Neural cell (in vitro differentiated cells): Measurements from ENCODE around the gene CR1. TPM values are rescaled to one million over a fixed set of nuclear protein-coding genes. Genes with fewer than 3 reads are reported as not detected.
A peak's percentile ranks its signal among the peaks of the same experiment; 100 is the strongest.

Experiments
- H2AFZ ChIP-seq: fragments of 200-600, 300-800 bp; sonication (generic), shearing (Covaris generic); 2 replicates; pipeline ENCODE4 v1.6.0; 2014; ENCODE audit warnings: low read depth, mild to moderate bottlenecking, antibody characterized with exemption, low read length, moderate library complexity
- H3F3A ChIP-seq: fragments of 200-600 bp; shearing (Covaris generic); 2 replicates; pipeline ENCODE4 v1.6.1; 2016; ENCODE audit warnings: mild to moderate bottlenecking, moderate library complexity, mixed read lengths, antibody characterized with exemption, low read length; ENCODE audit not compliant: insufficient read depth, poor library complexity, severe bottlenecking
- H3K27ac ChIP-seq: fragments of 200-600, 300-800 bp; sonication (generic), shearing (Covaris generic); 2 replicates; pipeline ENCODE4 v1.5.1; 2014; ENCODE audit warnings: mild to moderate bottlenecking, low read length, moderate library complexity
- H3K27me3 ChIP-seq: fragments of 300-800, 200-600 bp; sonication (generic), shearing (Covaris generic); 2 replicates; pipeline ENCODE4 v1.6.0; 2014; ENCODE audit warnings: mild to moderate bottlenecking, low read depth, low read length, moderate library complexity; ENCODE audit not compliant: insufficient read depth
- H3K36me3 ChIP-seq: fragments of 300-800, 200-600 bp; sonication (generic), shearing (Covaris generic); 2 replicates; pipeline ENCODE4 v1.5.1; 2014; ENCODE audit warnings: mild to moderate bottlenecking, antibody characterized with exemption, low read length, moderate library complexity; ENCODE audit not compliant: insufficient read depth
- H3K4me2 ChIP-seq: fragments of 300-800, 200-600 bp; sonication (generic), shearing (Covaris generic); 2 replicates; pipeline ENCODE4 v1.6.0; 2014; ENCODE audit warnings: mild to moderate bottlenecking, low read length
- H3K4me3 ChIP-seq: fragments of 300-800, 200-600 bp; sonication (generic), shearing (Covaris generic); 2 replicates; pipeline ENCODE4 v1.5.1; 2014; ENCODE audit warnings: mild to moderate bottlenecking, low read length, moderate library complexity
- H3K79me2 ChIP-seq: fragments of 200-600 bp; shearing (Covaris generic); replicated peaks from 2 replicates; pipeline ENCODE4 v1.6.0; 2014; ENCODE audit warnings: mild to moderate bottlenecking, low read length, moderate library complexity; ENCODE audit not compliant: insufficient read depth
- H3K9ac ChIP-seq: fragments of 300-800, 200-600 bp; sonication (generic), shearing (Covaris generic); 2 replicates; pipeline ENCODE4 v1.6.1; 2016; ENCODE audit warnings: mild to moderate bottlenecking, low read length, mixed read lengths
- H3K9me2 ChIP-seq: fragments of 200-600 bp; shearing (Covaris generic); 2 replicates; pipeline ENCODE4 v1.6.1; 2016; ENCODE audit warnings: mild to moderate bottlenecking, low read length, mixed read lengths; ENCODE audit not compliant: insufficient read depth
- H3K9me3 ChIP-seq: fragments of 200-600, 300-800 bp; sonication (generic), shearing (Covaris generic); 2 replicates; pipeline ENCODE4 v1.6.1; 2016; ENCODE audit warnings: mild to moderate bottlenecking, mixed run types, low read length, moderate library complexity, mixed read lengths
- H4K20me1 ChIP-seq: fragments of 200-600 bp; shearing (Covaris generic); 2 replicates; pipeline ENCODE4 v1.6.1; 2016; ENCODE audit warnings: mild to moderate bottlenecking, mixed run types; ENCODE audit not compliant: insufficient read depth
- EP300 ChIP-seq: fragments of 450-650 bp; conservative IDR thresholded peaks from 2 replicates; pipeline ENCODE4 v1.6.1; 2014; ENCODE audit warnings: antibody characterized with exemption, mild to moderate bottlenecking, moderate library complexity; ENCODE audit not compliant: poor library complexity, severe bottlenecking
- EZH2 ChIP-seq: fragments of 200-600, 300-800 bp; shearing (Covaris generic), sonication (generic); IDR thresholded peaks from 2 replicates; pipeline ENCODE4 v1.6.1; 2014; ENCODE audit warnings: antibody characterized with exemption, low read length, borderline replicate concordance, mild to moderate bottlenecking; ENCODE audit not compliant: insufficient read depth, poor library complexity, severe bottlenecking
- MXI1 ChIP-seq: fragments of 450-650 bp; conservative IDR thresholded peaks from 2 replicates; pipeline ENCODE4 v1.6.1; 2014; ENCODE audit warnings: antibody characterized with exemption, mild to moderate bottlenecking; ENCODE audit not compliant: poor library complexity, severe bottlenecking
- POLR2AphosphoS5 ChIP-seq: IDR thresholded peaks from 2 replicates; pipeline ENCODE4 v1.6.1; 2012
- RAD21 ChIP-seq: fragments of 450-650 bp; conservative IDR thresholded peaks from 2 replicates; pipeline ENCODE4 v1.6.1; 2014; ENCODE audit warnings: antibody characterized with exemption, mild to moderate bottlenecking, moderate library complexity
- SMC3 ChIP-seq: fragments of 450-650 bp; conservative IDR thresholded peaks from 2 replicates; pipeline ENCODE4 v1.6.1; 2014; ENCODE audit warnings: antibody characterized with exemption, mild to moderate bottlenecking, moderate library complexity; ENCODE audit not compliant: poor library complexity
- TAF1 ChIP-seq: IDR thresholded peaks from 2 replicates; pipeline ENCODE4 v1.6.1; 2012; ENCODE audit warnings: low read depth
- polyA plus RNA-seq: library from polyadenylated mRNA; depleted of rRNA; stranded (reverse); fragments of >200 nt; gene quantifications from 2 replicates; pipeline ENCODE4 v1.2.3, GENCODE V29; 2014
- TF ChIP-seq, protein P1 (sequence below): fragments of 450-650 bp; IDR thresholded peaks from 2 replicates; pipeline ENCODE4 v1.5.1; 2014; ENCODE audit warnings: antibody characterized with exemption, mild to moderate bottlenecking, moderate library complexity; ENCODE audit not compliant: poor library complexity, severe bottlenecking
- TF ChIP-seq, protein P2 (sequence below): IDR thresholded peaks from 2 replicates; pipeline ENCODE4 v1.6.1; 2012; ENCODE audit warnings: borderline replicate concordance

The CR1 gene
- polyA plus RNA-seq, 1 donor from 2014 or later: not detected

DNA sequence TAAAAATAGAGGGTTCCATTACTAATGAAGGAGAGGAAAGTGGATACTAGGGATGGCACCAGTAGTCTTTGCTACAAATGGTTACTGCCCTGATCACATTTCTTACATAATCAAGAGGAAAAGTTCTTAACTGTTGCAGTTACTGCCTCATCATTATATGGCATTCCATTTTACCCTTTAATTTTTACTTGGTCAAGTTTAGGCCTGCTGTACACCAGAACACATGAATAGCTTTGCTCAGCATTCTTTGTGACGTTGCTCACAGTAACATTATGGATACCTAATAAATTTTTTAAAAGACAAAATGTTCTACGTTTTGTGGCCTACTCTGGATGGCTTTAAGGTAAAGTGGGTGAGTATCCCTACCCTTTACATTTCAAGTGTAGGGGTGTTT, 110.4 kb downstream of the CR1 start:
- H3K27ac ChIP-seq: no peak overlapping the region
- H2AFZ ChIP-seq: no peak overlapping the region
- no peaks in the 10 kb centered on the region for H4K20me1 ChIP-seq
- no peaks in the 10 kb centered on the region for H3K9me2 ChIP-seq
- no peak overlapping the region for H3K4me2 ChIP-seq
- no peaks in the 10 kb centered on the region for H3K79me2 ChIP-seq
- H3F3A ChIP-seq: no peaks in the 10 kb centered on the region
- no peaks in the 10 kb centered on the region for H3K27me3 ChIP-seq
- no peak overlapping the region for H3K9ac ChIP-seq
- H3K4me3 ChIP-seq: no peak overlapping the region
- no peaks in the 10 kb centered on the region for H3K36me3 ChIP-seq
- TF ChIP-seq TAF1 (no peak), EP300 (no peak), MXI1 (no peak)
- no peaks in the 10 kb centered on the region for H3K9me3 ChIP-seq

DNA sequence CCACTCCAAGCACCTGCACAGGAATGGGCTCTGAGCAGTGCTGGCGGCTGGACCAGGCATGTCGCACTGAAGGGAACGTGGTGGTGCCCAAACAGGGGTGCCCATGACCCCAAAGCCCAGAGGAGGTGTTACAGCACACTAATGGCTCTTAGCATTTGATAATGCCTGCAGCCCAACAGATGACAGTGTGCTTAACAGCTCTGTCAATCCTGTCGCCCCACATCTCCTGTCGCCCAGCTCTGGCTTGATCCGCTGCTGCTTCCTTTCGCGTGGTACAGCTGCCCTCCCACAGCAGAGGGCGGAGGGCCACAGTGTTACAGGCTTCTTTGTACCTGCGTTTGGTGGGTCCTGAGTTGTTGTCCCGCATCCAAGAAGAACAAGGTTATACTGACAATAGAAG, 116.8 kb downstream of the CR1 start:
- Histone ChIP-seq H3K4me2 (no peak overlapping the region), H3K4me3 (no peak overlapping the region), H3K36me3 (no peaks in the 10 kb centered on the region), H3K27ac (no peak overlapping the region), H3K9me3 (no peaks in the 10 kb centered on the region), H3K9me2 (no peaks in the 10 kb centered on the region), H3K79me2 (no peaks in the 10 kb centered on the region), H3K27me3 (no peaks in the 10 kb centered on the region), H4K20me1 (no peaks in the 10 kb centered on the region), H3F3A (no peaks in the 10 kb centered on the region), H3K9ac (no peak overlapping the region), H2AFZ (no peak overlapping the region)
- no peak for TF ChIP-seq SMC3
- TF ChIP-seq, protein P1, sequence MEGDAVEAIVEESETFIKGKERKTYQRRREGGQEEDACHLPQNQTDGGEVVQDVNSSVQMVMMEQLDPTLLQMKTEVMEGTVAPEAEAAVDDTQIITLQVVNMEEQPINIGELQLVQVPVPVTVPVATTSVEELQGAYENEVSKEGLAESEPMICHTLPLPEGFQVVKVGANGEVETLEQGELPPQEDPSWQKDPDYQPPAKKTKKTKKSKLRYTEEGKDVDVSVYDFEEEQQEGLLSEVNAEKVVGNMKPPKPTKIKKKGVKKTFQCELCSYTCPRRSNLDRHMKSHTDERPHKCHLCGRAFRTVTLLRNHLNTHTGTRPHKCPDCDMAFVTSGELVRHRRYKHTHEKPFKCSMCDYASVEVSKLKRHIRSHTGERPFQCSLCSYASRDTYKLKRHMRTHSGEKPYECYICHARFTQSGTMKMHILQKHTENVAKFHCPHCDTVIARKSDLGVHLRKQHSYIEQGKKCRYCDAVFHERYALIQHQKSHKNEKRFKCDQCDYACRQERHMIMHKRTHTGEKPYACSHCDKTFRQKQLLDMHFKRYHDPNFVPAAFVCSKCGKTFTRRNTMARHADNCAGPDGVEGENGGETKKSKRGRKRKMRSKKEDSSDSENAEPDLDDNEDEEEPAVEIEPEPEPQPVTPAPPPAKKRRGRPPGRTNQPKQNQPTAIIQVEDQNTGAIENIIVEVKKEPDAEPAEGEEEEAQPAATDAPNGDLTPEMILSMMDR: no peak

DNA sequence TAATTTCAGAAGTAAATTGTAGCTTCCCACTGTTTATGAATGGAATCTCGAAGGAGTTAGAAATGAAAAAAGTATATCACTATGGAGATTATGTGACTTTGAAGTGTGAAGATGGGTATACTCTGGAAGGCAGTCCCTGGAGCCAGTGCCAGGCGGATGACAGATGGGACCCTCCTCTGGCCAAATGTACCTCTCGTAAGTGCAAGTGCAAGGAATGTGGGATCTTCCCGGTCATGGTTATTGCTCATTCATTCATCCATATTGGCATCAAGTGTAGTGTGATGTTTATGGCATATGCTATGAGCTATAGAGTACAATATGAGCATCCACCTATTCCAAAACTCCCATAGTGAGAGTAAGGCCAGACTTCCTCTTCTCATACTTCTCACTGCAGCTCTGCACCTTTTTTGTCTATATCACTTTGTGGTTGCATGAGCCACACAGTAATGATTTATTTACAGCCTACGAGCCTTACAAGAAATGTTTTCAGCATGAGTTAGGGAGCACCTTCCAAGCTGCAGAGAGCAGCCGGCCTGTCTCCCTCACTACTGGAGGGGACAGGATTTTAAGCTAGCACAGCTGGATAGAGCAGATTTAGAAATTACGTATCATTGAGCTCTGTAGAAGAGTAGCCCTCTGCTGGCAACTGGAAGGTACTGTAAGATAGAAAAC, 124.0 kb downstream of the CR1 start:
- H3K36me3 ChIP-seq: no peaks in the 10 kb centered on the region
- H3K27ac ChIP-seq: no peak overlapping the region
- no peaks in the 10 kb centered on the region for H3K9me2 ChIP-seq
- no peaks in the 10 kb centered on the region for H3F3A ChIP-seq
- H3K79me2 ChIP-seq: no peaks in the 10 kb centered on the region
- no peak overlapping the region for H2AFZ ChIP-seq
- H3K27me3 ChIP-seq: no peaks in the 10 kb centered on the region
- no peak overlapping the region for H3K4me2 ChIP-seq
- no peak overlapping the region for H3K4me3 ChIP-seq
- no peaks in the 10 kb centered on the region for H3K9me3 ChIP-seq
- H3K9ac ChIP-seq: no peak overlapping the region
- TF ChIP-seq POLR2AphosphoS5 (no peak), SMC3 (peak; percentile 57), RAD21 (peak; percentile 35), MXI1 (no peak), EP300 (no peak), TAF1 (no peak), EZH2 (no peak)
- TF ChIP-seq, protein P2, sequence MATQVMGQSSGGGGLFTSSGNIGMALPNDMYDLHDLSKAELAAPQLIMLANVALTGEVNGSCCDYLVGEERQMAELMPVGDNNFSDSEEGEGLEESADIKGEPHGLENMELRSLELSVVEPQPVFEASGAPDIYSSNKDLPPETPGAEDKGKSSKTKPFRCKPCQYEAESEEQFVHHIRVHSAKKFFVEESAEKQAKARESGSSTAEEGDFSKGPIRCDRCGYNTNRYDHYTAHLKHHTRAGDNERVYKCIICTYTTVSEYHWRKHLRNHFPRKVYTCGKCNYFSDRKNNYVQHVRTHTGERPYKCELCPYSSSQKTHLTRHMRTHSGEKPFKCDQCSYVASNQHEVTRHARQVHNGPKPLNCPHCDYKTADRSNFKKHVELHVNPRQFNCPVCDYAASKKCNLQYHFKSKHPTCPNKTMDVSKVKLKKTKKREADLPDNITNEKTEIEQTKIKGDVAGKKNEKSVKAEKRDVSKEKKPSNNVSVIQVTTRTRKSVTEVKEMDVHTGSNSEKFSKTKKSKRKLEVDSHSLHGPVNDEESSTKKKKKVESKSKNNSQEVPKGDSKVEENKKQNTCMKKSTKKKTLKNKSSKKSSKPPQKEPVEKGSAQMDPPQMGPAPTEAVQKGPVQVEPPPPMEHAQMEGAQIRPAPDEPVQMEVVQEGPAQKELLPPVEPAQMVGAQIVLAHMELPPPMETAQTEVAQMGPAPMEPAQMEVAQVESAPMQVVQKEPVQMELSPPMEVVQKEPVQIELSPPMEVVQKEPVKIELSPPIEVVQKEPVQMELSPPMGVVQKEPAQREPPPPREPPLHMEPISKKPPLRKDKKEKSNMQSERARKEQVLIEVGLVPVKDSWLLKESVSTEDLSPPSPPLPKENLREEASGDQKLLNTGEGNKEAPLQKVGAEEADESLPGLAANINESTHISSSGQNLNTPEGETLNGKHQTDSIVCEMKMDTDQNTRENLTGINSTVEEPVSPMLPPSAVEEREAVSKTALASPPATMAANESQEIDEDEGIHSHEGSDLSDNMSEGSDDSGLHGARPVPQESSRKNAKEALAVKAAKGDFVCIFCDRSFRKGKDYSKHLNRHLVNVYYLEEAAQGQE: no peak
- TF ChIP-seq, protein P1: peak; percentile 71
- H4K20me1 ChIP-seq: no peaks in the 10 kb centered on the region
